NCI-H187 (cell line): Measurements from ENCODE around the gene CRYAB.
A peak's percentile ranks its signal among the peaks of the same experiment; 100 is the strongest.
"Not testable (repeated sequence)": the region's sequence is repeated elsewhere in the genome, so short reads cannot be mapped to it uniquely, and the experiment has no call there.

Experiments used
- DNase-seq, 2 experiments: peaks; one replicate each; lab custom pipeline; 2025; lab: John Stamatoyannopoulos, UW

The CRYAB gene

DNA sequence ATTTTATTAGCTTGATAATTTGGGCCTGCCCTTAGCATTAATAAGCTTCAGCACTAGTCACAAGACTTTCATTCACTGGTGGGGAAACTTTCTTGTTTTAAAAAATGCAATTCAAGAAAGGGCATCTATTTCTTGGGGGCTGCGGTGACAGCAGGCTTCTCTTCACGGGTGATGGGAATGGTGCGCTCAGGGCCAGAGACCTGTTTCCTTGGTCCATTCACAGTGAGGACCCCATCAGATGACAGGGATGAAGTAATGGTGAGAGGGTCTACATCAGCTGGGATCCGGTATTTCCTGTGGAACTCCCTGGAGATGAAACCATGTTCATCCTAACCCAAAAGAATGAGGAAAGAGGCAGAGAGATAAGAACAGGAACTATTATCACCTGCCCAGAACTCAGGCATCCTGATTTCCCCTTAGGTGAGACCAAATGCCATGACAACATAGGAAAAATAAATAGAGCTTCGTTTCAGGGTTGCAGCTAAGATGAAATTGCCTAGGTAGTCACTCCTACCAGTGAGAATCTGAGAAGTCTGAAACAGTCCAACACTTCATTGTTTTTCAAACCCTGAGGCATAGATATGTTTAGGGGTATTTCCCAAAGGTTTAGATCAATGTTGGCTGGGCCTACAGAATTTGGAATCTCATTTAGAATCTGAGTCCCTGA, 2.8 kb downstream of the CRYAB start:
- DNase-seq = no peak

DNA sequence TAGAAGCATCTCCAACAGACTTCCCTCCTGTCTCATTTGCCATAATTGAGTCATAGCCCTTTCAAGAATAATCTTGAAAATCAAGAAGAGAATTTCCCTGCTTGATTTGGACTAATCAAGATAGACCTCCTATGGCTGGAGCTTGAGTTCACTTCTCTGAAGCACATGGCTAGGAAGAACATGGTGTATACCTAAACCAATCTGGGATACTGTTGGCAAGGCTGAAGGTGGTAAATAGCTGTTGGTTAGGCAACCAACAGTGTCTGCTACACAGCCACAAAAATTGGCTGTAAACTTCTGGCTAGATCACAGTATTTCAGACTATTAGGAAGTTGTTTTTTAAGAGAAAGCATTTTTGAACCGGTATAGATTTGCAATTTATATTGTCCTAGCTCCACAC, 4.9 kb downstream of the CRYAB start:
- no peak for DNase-seq

DNA sequence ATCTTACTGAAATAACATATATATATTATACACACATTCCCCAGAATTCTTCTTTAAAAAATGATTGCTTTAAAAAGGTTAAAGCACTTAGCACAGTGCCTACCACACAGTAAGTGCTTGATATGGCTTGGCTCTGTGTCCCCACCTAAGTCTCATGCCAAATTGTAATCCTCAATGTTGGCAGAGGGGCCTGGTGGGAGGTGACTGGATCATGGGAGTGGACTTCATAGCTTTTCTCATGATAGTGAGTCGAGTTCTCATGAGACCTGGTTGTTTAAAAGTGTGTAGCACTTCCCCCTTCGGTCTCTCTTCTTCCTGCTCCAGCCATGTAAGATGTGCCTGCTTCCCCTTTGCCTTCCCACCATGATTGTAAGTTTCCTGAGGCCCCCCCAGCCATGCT, 6.2 kb downstream of the CRYAB start:
- no peak for DNase-seq

DNA sequence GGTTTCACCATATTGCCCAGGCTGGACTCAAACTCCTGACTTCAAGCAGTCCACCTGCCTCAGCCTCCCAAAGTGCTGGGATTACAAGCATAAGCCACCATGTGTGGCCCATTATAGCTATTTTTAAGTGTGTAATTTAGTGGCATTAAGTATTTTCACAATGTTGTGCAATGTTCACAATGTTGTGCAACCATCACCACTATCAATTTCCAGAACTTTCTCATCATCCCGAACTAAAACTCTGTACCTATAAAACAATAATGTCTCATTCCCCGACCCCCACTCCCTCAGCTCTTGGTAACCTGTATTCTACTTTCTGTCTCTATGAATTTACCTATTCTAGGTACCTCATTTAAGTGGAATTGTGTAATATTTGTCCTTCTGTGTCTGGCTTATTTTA, 24.7 kb downstream of the CRYAB start:
- no peak for DNase-seq

DNA sequence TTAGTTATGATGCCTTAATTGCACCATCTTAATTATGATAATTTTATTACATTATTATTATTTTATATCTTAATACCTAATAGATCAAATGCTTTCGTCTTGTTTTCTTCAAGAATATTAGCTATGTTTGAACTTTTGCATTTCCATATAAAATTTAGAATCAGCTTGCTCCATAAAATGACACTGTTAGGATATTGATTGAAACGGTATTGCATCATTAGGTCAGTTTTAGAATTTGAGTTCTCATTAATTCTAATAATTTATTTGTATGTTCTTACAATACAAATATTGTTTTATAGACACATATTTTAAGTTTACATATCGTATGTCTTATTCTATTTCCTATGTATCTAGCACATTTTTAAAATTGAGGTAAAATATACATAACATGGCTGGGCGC, 25.5 kb downstream of the CRYAB start:
- DNase-seq = no peak

DNA sequence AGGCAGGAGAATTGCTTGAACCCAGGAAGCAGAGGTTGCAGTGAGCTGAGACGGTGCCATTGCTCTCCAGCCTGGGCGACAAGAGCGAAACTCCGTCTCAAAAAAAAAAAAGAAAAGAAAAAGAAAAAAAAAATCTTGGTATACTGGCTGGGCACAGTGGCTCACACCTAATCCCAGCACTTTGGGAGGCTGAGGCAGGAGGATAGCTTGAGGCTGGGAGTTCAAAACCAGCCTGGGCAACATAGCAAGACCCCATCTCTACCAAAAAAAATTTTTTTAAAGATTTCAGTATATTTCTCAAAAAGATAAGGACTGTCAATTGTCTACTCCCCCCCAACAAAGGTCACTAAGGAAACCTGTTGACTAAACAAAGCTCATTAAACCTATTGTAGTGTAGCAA, 26.5 kb downstream of the CRYAB start:
- not testable (repeated sequence) for DNase-seq

DNA sequence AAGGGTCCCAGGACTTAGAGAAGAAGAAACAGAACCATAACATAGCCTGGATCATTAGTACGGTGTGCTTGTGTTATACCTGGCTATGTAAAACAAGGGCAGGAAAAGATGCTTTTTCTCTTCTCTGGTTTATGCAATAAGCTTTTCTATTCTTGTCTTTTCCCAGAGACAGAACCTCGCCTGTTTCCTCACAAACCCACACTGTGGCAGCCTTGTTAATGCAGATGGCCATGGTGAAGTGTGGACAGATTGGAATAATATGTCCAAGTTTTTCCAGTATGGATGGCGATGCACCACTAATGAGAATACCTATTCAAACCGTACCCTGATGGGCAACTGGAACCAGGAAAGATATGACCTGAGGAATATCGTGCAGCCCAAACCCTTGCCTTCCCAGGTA, 29.4 kb downstream of the CRYAB start:
- DNase-seq = no peak

DNA sequence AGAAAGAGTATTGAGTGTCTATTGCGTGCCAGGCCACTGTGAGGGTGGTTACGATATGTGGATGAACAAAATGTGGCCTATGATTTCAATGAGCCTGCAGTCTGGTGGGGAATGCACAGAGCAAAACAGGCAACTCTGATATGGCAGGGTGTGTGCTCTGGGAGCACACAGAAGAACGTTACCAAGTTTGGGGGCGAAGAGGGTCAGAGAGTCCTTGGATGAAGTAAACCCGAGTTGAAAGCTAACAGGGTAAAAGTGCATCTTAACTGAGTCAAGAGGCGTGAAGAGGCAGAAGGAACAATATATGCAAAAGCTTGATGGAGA, 32.0 kb downstream of the CRYAB start:
- no peak for DNase-seq

DNA sequence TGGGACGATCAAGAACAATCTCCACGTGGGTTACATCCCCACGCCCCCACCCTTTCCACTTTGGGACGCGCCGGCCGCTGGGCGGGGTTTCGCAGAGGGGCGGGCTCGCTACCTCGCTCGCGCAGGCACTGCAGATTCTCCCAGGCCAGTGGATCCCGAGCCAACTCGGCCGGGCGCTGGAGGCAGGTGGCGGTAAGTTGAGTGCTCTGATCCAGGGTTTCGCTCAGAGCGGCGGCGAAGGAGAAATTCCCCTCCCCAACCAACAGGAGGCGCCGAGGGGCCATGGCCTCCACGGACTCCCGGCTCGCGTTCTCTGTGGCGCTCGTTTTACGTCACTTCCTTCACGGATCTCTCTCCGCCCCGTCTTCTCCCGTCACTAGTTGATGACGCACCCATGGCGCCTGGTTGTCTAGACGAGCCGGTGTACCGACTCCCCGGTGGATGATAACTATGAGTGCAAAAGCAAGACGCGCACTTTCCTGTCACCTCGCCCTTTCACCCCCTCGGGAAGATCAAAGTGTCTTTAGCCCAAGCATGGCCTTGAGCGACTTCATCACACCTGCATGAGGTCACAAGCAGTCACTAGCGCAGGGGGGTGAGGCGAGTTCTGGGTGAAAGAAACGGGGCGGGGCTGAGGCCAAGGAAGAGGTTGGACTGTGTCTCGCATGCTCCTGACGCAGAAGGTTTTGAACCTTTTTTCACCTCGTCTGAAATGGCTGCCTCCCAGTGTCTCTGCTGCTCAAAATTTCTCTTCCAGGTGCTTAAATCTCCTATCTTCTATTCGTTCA, 32.5 kb downstream of the CRYAB start, which contains the start of the genes CFAP68 and FDXACB1:
CFAP68 (plus strand) TSS at position 693 of the 788 bp plus-strand sequence; CDS start at position 713, 20 bp downstream.
FDXACB1 (minus strand) TSS at position 317 of the 788 bp plus-strand sequence; CDS start at position 284, 33 bp downstream.
- peak; percentile 92 to 95 for DNase-seq

DNA sequence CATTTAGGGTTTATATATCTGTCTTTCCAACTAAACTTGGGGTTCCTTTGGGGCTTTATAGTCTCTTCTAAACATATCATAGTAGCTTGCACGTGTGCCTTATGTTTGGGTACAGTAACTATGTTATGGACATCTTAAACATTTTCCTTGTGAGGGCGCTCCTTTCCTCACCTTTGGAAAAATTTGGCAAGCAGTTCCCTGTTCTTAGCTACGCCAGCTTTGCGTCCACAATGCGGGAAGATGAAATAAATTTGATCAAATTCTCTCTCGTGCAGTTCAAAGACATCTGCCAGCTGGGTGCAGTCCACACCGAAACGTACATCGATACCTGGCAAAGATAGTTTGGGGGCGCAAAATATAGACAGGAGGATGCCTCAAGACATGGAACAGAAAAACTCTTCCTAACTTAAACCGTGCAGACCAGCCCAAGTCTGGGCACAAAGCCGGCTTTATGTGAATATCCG, 33.2 kb downstream of the CRYAB start:
- DNase-seq = no peak

DNA sequence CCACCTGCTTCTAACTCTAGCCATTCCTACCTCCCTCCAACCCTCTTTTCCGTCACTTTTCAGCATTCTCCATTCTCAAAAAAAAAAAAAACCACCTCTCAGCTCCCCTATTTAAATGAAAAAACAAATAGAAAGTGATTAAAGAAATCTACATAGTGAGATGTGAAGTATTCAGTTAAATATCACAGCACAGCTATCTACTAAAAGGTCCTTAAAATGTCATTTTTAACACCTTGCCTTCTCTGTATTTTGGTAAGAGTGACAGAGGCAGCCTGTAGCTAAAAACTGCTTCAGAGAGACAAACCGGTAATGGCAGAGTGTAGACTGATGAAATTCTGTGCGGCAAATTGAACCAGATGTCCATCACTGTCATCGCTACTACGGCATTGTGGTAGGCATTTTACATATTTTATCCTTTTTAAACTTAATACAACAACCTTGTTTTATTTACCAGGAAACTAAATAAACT, 39.8 kb downstream of the CRYAB start:
- DNase-seq = no peak

DNA sequence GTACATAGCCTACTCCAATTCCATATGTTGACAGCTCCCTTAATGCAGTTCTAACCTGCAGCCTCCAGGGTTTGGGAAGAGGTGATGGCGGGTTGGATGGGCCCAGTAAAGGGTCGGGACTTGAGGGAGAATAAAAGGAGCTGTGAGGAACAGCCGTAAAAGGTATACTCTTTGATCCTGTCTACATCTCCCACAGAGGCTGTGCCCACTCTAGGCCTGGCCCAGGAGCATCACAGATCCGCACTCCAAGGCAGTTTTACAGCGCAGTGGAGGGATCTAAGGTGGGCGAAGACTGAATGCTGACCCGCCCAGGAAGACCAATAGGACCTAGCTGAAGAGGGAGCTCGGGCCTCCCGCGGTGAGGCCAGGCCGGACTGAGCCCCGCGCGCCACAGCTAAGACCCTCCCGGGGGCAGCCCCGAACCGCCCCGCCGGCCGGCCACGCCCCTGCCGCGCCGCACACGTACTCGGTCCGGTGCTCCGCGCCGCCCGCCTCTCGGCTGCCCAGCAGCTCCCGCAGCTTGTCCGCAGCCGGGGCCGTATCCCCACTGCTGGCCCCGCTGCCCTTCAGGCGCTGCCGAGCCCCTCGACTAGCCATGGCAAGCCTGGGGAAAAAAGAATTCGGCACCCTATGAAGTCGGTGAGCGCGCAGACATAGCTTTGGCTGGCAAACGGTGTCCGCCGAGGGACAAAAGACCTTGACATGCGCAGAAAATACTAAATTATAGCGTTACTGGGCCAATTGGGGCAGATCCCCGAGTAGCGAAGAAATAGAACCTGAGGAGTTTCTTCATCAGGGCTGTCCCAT, 40.5 kb downstream of the CRYAB start, which contains the start of gene ALG9:
ALG9 (minus strand) TSS at position 696 of the 807 bp plus-strand sequence; CDS start at position 597, 99 bp downstream.
- peak in 1 of 2 experiments; percentile 85 for DNase-seq

DNA sequence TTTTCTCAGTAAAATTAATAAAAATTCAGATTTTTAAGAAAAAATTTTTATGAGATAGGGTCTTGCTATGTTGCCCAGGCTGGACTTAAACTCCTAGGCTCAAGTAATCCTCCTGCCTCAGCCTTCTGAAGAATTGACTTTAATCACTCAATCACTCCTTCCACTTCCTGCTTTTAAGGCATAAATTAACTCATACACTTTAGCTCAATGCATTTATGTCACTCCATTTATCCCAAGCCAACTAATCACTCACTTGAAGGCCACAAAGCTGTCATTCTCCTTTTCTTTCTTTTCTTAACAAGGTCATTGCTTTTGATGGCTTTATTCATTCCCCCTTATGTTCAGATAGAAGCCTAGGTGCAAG, 41.1 kb downstream of the CRYAB start:
- no peak for DNase-seq

DNA sequence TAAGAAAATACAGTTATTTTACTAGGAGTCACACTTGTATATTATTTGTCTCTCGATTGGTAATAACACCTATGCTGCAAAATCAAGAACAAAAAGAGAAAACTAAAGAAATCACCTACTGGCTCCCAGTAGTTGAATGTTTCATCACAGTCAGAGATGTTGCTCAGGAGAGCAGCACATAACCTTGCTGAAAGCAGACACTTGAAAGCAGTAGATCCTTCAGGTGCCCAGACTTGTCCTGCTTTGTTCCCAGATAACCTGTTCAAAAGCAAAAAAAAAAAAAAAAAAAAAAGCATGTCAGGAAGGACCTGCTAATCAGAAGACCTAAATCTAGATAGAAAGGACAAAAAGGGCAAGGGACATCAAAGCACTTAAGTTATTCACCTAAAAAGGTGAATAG, 41.5 kb downstream of the CRYAB start:
- DNase-seq = no peak

DNA sequence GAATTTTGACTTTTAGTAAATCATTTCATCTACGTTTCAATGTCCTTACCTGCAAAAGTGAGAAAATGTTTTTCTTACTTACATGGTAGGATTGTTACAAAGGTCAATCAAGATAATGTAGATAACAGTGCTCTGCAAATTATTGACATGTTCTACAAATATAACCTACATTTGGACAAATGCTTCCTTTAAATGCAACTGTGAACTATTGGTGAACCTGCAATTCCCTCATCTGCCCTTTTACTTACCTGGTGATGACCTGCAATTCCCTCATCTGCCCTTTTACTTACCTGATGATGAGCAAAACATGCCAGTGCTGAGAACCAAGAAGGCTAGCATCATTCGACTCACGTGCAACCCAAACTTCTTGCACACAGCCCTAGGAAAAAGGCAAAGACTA, 51.3 kb downstream of the CRYAB start:
- DNase-seq = no peak
